Body of pancreas (tissue), 4 donors: ENCODE measurements around the gene ECE2.

Experiments used
- POLR2A ChIP-seq, 3 donors: fragments of 450-650 bp; IDR thresholded peaks; one replicate each; pipeline ENCODE4 v1.6.1; 2016; ENCODE audit warnings: antibody characterized with exemption in 3 of 3, mild to moderate bottlenecking in 2 of 3
- TF ChIP-seq, protein P1 (sequence below), 7 experiments: fragments of 450-650 bp in 4 of 7; fragments of 200-600 bp in 3 of 7; sonication (generic) in 3 of 7; IDR thresholded peaks; one replicate each; pipeline ENCODE4 v1.5.1; 2016 to 2019; ENCODE audit warnings: antibody characterized with exemption in 7 of 7

GRCh38 chr3:184262764-184263179 is 13.1 kb upstream of the ECE2 start:
- TF ChIP-seq, protein P1, sequence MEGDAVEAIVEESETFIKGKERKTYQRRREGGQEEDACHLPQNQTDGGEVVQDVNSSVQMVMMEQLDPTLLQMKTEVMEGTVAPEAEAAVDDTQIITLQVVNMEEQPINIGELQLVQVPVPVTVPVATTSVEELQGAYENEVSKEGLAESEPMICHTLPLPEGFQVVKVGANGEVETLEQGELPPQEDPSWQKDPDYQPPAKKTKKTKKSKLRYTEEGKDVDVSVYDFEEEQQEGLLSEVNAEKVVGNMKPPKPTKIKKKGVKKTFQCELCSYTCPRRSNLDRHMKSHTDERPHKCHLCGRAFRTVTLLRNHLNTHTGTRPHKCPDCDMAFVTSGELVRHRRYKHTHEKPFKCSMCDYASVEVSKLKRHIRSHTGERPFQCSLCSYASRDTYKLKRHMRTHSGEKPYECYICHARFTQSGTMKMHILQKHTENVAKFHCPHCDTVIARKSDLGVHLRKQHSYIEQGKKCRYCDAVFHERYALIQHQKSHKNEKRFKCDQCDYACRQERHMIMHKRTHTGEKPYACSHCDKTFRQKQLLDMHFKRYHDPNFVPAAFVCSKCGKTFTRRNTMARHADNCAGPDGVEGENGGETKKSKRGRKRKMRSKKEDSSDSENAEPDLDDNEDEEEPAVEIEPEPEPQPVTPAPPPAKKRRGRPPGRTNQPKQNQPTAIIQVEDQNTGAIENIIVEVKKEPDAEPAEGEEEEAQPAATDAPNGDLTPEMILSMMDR (IDR thresholded peaks at IDR 0.05) = no peak
- TF ChIP-seq POLR2A (IDR thresholded peaks at IDR 0.05) = peak; percentile 55 to 82 (median 69)
